Liver (tissue), 9 donors: ENCODE measurements around the gene ST6GALNAC2. TPM values are rescaled to one million over a fixed set of nuclear protein-coding genes. Genes with fewer than 3 reads are reported as not detected.

Experiments used
- DNase-seq: peaks from one replicate; pipeline ENCODE4 v3.0.0-alpha.2; 2017; ENCODE audit warnings: low spot score
- H3K27ac ChIP-seq, 2 donors: one replicate each; pipeline ENCODE4 v1.7.0; 2013; ENCODE audit warnings: inconsistent platforms in 2 of 2, low read length in 2 of 2, control low read depth in 1 of 2, low read depth in 1 of 2, mild to moderate bottlenecking in 1 of 2
- H3K27me3 ChIP-seq, 4 donors: one replicate each; pipeline versions ENCODE4 v1.6.1 to v1.7.0; 2013; ENCODE audit warnings: low read length in 3 of 4, inconsistent platforms in 1 of 4, mild to moderate bottlenecking in 1 of 4, moderate library complexity in 1 of 4; ENCODE audit not compliant: control insufficient read depth in 4 of 4, insufficient read depth in 4 of 4
- H3K36me3 ChIP-seq, 4 donors: one replicate each; pipeline versions ENCODE4 v1.6.1 to v1.7.0; 2013; ENCODE audit warnings: low read length in 3 of 4, mild to moderate bottlenecking in 3 of 4, low read depth in 1 of 4, moderate library complexity in 1 of 4; ENCODE audit not compliant: control insufficient read depth in 4 of 4, insufficient read depth in 3 of 4
- H3K4me1 ChIP-seq, 4 donors: one replicate each; pipeline versions ENCODE4 v1.6.1 to v1.7.0; 2013; ENCODE audit warnings: low read length in 3 of 4, mild to moderate bottlenecking in 3 of 4, moderate library complexity in 1 of 4; ENCODE audit not compliant: control insufficient read depth in 4 of 4, insufficient read depth in 4 of 4
- H3K4me3 ChIP-seq, 3 donors: one replicate each; pipeline versions ENCODE4 v1.6.1 to v1.7.0; 2013; ENCODE audit warnings: low read length in 3 of 3, control low read depth in 1 of 3, low read depth in 1 of 3, mild to moderate bottlenecking in 1 of 3
- H3K9ac ChIP-seq, 2 donors: one replicate each; pipeline ENCODE4 v1.7.0; 2013; ENCODE audit warnings: low read length in 2 of 2, mild to moderate bottlenecking in 2 of 2, moderate library complexity in 2 of 2, control low read depth in 1 of 2, low read depth in 1 of 2
- H3K9me3 ChIP-seq, 4 donors: one replicate each; pipeline versions ENCODE4 v1.6.1 to v1.7.0; 2013; ENCODE audit warnings: low read length in 3 of 4; ENCODE audit not compliant: control insufficient read depth in 4 of 4
- FOXA1 ChIP-seq: IDR thresholded peaks from 2 replicates; pipeline ENCODE4 v1.6.1; 2016; ENCODE audit warnings: antibody characterized with exemption
- FOXA2 ChIP-seq: IDR thresholded peaks from 2 replicates; pipeline ENCODE4 v1.6.1; 2016; ENCODE audit warnings: antibody characterized with exemption
- HNF4A ChIP-seq, 2 donors: conservative IDR thresholded peaks; 2 replicates each; pipeline ENCODE4 v1.6.1; 2016; ENCODE audit warnings: antibody characterized with exemption in 2 of 2, mild to moderate bottlenecking in 2 of 2
- HNF4G ChIP-seq: IDR thresholded peaks from 2 replicates; pipeline ENCODE4 v1.6.1; 2016; ENCODE audit warnings: antibody characterized with exemption
- JUND ChIP-seq, 2 donors: IDR thresholded peaks; 2 replicates each; pipeline ENCODE4 v1.6.1; 2016; ENCODE audit warnings: antibody characterized with exemption in 2 of 2
- MAX ChIP-seq: IDR thresholded peaks from 2 replicates; pipeline ENCODE4 v1.6.1; 2016; ENCODE audit warnings: antibody characterized with exemption
- NR2F2 ChIP-seq: IDR thresholded peaks from 2 replicates; pipeline ENCODE4 v1.6.1; 2016; ENCODE audit warnings: antibody characterized with exemption
- RAD21 ChIP-seq, 2 donors: IDR thresholded peaks; 2 replicates each; pipeline ENCODE4 v1.6.1; 2016; ENCODE audit warnings: antibody characterized with exemption in 2 of 2, mild to moderate bottlenecking in 2 of 2
- RXRA ChIP-seq, 2 donors: IDR thresholded peaks; 2 replicates each; pipeline ENCODE4 v1.6.1; 2017 to 2018; ENCODE audit warnings: antibody characterized with exemption in 2 of 2, mild to moderate bottlenecking in 1 of 2
- SP1 ChIP-seq: IDR thresholded peaks from 2 replicates; pipeline ENCODE4 v1.6.1; 2018; ENCODE audit warnings: antibody characterized with exemption, mild to moderate bottlenecking
- TAF1 ChIP-seq: conservative IDR thresholded peaks from 2 replicates; pipeline ENCODE4 v1.6.1; 2016; ENCODE audit warnings: antibody characterized with exemption, mild to moderate bottlenecking
- YY1 ChIP-seq: IDR thresholded peaks from 2 replicates; pipeline ENCODE4 v1.6.1; 2016; ENCODE audit warnings: antibody characterized with exemption, mild to moderate bottlenecking
- WGBS: extraction: QIAGEN DNeasy Blood & Tissue Kit; methylation state at CpG from one replicate; pipeline ENCODE4 v1.1.7; 2013; 5-methylcytosine and 5-hydroxymethylcytosine counted together
- polyA plus RNA-seq, 2 donors: library from polyadenylated mRNA; stranded (reverse) in 1 of 2; unstranded in 1 of 2; fragments of 200-250 nt in 1 of 2; fragments of >200 nt in 1 of 2; fragmentation: Nextera tagmentation in 1 of 2; extraction: Ambion mirVana in 1 of 2; gene quantifications; one replicate each; pipeline versions ENCODE4 v1.2.1 to v1.2.3, GENCODE V29; 2013 to 2015
- total RNA-seq, 2 donors: library from RNA; depleted of rRNA; stranded (reverse); fragments of >200 nt; gene quantifications; one replicate each; pipeline ENCODE4 v1.2.3, GENCODE V29; 2014
- TF ChIP-seq, protein P1 (sequence below): IDR thresholded peaks from 2 replicates; pipeline ENCODE4 v1.6.1; 2016; ENCODE audit warnings: antibody characterized with exemption, mild to moderate bottlenecking
- TF ChIP-seq, protein P2 (sequence below): IDR thresholded peaks from 2 replicates; pipeline ENCODE4 v1.6.1; 2016; ENCODE audit warnings: antibody characterized with exemption
- donor health status: healthy.
- donor health status: healthy.
- donor health status: healthy.
- donor health status: healthy.
- donor health status: healthy.

The ST6GALNAC2 gene
- total and polyA plus RNA-seq, 4 donors, result 0.52 to 2.6 (median 1.1) TPM

DNA sequence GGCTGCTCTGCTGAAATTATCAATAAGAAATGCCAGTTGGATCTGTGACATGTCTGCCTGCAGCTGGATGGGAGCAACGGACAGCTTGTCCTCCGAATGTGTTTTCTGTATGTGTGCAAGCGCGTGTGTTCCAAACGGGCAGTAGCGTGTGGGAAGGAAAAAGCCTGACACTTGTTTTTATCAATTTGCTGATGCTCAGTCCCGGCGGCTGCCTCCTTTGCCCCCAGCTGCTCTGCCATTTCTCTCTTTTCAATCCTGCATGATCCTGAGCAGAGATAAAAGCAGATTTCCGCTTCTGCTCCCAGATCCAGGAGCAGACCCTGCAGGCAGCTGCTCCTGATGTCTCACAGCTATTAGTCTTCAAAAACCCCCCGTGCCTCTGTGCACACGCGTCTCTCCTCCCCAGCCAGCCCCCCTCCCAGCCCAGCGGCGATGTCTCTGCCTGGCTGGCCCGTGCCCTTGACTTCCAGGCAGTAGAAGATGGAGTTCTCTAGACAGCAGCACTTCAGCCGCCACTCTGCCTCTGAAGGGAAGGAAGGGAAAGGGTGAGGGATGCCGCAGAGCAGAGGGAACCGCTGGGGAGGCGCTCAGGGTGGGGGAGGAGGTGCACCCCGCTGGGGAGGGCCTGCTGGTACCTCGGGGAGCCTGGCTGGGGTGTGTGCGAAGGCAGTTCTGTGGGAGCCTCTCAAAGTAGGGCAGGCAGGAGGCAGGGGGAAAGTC, 41.7 kb downstream of the ST6GALNAC2 start (continued):
- TF ChIP-seq, protein P1, sequence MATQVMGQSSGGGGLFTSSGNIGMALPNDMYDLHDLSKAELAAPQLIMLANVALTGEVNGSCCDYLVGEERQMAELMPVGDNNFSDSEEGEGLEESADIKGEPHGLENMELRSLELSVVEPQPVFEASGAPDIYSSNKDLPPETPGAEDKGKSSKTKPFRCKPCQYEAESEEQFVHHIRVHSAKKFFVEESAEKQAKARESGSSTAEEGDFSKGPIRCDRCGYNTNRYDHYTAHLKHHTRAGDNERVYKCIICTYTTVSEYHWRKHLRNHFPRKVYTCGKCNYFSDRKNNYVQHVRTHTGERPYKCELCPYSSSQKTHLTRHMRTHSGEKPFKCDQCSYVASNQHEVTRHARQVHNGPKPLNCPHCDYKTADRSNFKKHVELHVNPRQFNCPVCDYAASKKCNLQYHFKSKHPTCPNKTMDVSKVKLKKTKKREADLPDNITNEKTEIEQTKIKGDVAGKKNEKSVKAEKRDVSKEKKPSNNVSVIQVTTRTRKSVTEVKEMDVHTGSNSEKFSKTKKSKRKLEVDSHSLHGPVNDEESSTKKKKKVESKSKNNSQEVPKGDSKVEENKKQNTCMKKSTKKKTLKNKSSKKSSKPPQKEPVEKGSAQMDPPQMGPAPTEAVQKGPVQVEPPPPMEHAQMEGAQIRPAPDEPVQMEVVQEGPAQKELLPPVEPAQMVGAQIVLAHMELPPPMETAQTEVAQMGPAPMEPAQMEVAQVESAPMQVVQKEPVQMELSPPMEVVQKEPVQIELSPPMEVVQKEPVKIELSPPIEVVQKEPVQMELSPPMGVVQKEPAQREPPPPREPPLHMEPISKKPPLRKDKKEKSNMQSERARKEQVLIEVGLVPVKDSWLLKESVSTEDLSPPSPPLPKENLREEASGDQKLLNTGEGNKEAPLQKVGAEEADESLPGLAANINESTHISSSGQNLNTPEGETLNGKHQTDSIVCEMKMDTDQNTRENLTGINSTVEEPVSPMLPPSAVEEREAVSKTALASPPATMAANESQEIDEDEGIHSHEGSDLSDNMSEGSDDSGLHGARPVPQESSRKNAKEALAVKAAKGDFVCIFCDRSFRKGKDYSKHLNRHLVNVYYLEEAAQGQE, result no peak
- TF ChIP-seq JUND (IDR thresholded peaks at IDR 0.05), result no peak
- TF ChIP-seq FOXA2, result no peak
- no peak for TF ChIP-seq MAX

- no peak for DNase-seq
- H3K4me1 ChIP-seq, result peaks cover 0 to 31% (median 23%) of the 10 kb centered on the region in 4 donors
- no peaks in the 10 kb centered on the region for H3K36me3 ChIP-seq
- no peak overlapping the region for H3K9ac ChIP-seq
- H3K9me3 ChIP-seq, result no peaks in the 10 kb centered on the region
- TF ChIP-seq NR2F2 (no peak), TAF1 (no peak)
- H3K4me3 ChIP-seq, result no peak overlapping the region
- H3K27me3 ChIP-seq, result no peaks in the 10 kb centered on the region
- no peak overlapping the region for H3K27ac ChIP-seq
- 86% methylated on average over 6 of the region's 6 CpGs for WGBS
Observed at GRCh38 chr17:76543482-76543825, 42.2 kb downstream of the ST6GALNAC2 start.

GRCh38 chr17:76542984-76543383, 42.7 kb downstream of the ST6GALNAC2 start:
- Histone ChIP-seq H3K9me3 (no peaks in the 10 kb centered on the region), H3K4me3 (no peak overlapping the region), H3K27me3 (no peaks in the 10 kb centered on the region), H3K36me3 (no peaks in the 10 kb centered on the region), H3K9ac (no peak overlapping the region), H3K27ac (no peak overlapping the region), H3K4me1 (peaks cover under 1 to 27% (median 18%) of the 10 kb centered on the region in 4 donors)
- no peak for TF ChIP-seq FOXA1
- TF ChIP-seq RAD21 (IDR thresholded peaks at IDR 0.05), result no peak
- WGBS, result 86% methylated on average over 8 of the region's 8 CpGs
- DNase-seq, result no peak

DNA sequence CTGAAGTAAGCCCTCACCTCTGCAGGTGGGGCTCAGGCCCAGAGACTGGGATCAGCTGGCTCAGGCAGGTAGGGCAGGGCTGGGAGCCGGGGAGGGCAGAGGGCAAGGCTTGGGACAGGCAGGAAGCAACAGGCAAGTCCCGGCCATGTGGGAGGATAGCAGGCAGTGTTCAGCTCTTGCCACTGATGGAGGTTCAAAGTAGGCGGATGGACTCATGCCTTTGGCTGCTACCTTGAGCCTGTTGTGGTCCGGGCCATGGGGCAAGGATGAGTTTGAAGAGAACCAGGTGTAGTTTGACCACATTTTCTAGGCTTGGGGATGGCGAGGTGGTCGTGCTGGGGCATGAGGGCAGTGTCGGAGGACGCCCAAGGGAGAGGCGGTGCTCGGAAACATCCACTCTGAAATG, 43.1 kb downstream of the ST6GALNAC2 start:
- Histone ChIP-seq H3K27ac (no peak overlapping the region), H3K4me1 (peaks cover 4 to 27% (median 16%) of the 10 kb centered on the region in 4 donors), H3K36me3 (no peaks in the 10 kb centered on the region), H3K9me3 (no peaks in the 10 kb centered on the region), H3K9ac (no peak overlapping the region), H3K27me3 (no peaks in the 10 kb centered on the region), H3K4me3 (no peak overlapping the region)
- no peak for TF ChIP-seq HNF4A (conservative IDR thresholded peaks at IDR 0.05)
- no peak for TF ChIP-seq FOXA1
- no peak for TF ChIP-seq SP1
- TF ChIP-seq, protein P1, result no peak
- TF ChIP-seq, protein P2, sequence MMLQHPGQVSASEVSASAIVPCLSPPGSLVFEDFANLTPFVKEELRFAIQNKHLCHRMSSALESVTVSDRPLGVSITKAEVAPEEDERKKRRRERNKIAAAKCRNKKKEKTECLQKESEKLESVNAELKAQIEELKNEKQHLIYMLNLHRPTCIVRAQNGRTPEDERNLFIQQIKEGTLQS, result no peak
- TF ChIP-seq HNF4G, result no peak
- TF ChIP-seq TAF1, result no peak
- no peak for TF ChIP-seq NR2F2
- TF ChIP-seq YY1, result no peak
- no peak for TF ChIP-seq RXRA (IDR thresholded peaks at IDR 0.05)
- 83% methylated on average over 10 of the region's 10 CpGs for WGBS
- no peak for DNase-seq
